Upper lobe of left lung (tissue), 4 donors: ENCODE measurements around the gene ITGA11.

Experiments used
- CTCF ChIP-seq, 6 experiments: fragments of 450-650 bp in 4 of 6; fragments of 200-600 bp in 2 of 6; sonication (generic) in 2 of 6; IDR thresholded peaks; one replicate each; pipeline ENCODE4 v1.5.1; 2016 to 2019; ENCODE audit warnings: antibody characterized with exemption in 6 of 6
- POLR2A ChIP-seq, 4 donors: fragments of 450-650 bp; IDR thresholded peaks; one replicate each; pipeline ENCODE4 v1.5.1; 2016 to 2017; ENCODE audit warnings: antibody characterized with exemption in 4 of 4, mild to moderate bottlenecking in 2 of 4
- POLR2AphosphoS5 ChIP-seq, 2 donors: sonication (generic); formaldehyde crosslinking; IDR thresholded peaks; one replicate each; pipeline ENCODE4 v1.5.1; 2017; ENCODE audit warnings: antibody characterized with exemption in 2 of 2

- TF ChIP-seq POLR2AphosphoS5 (IDR thresholded peaks at IDR 0.05) (no peak), CTCF (IDR thresholded peaks at IDR 0.05) (no peak), POLR2A (IDR thresholded peaks at IDR 0.05) (no peak)
Observed at GRCh38 chr15:68367992-68368391, 64.0 kb downstream of the ITGA11 start.
